ENCODE results near the gene MIPEP. TPM values are rescaled to one million over a fixed set of nuclear protein-coding genes. Genes with fewer than 3 reads are reported as not detected.

MIPEP gene
- total and polyA plus RNA-seq, 4 donors: 3.6 to 9.1 (median 6.5) TPM

GRCh38 chr13:23915308-23915707 is 26.1 kb upstream of the MIPEP start:
- DNase-seq (no peak), ATAC-seq (ENCODE audit: low FRiP score) (no peak)
- WGBS, 2 donors: 95 to 96% methylated on average over 3 of the region's 3 CpGs
- no peaks in the 10 kb centered on the region for H3K4me1 ChIP-seq (ENCODE audit: control insufficient read depth in 1 of 2, insufficient read depth in 2 of 2, low read length in 2 of 2)
- no peaks in the 10 kb centered on the region for H3K36me3 ChIP-seq (ENCODE audit: control insufficient read depth in 1 of 2, insufficient read depth in 2 of 2, low read length in 1 of 2)
- no peaks in the 10 kb centered on the region for H3K27me3 ChIP-seq (ENCODE audit: control insufficient read depth in 1 of 2, insufficient read depth in 2 of 2, low read length in 1 of 2)
- intact Hi-C loops (cut with DNase I): no loop called here
- H3K9me3 ChIP-seq (ENCODE audit: control insufficient read depth, low read length): no peaks in the 10 kb centered on the region
- H3K27ac ChIP-seq (ENCODE audit: low read depth in 1 of 2, low read length in 2 of 2): no peak overlapping the region
- no peak overlapping the region for H3K4me3 ChIP-seq (ENCODE audit: low read length in 2 of 2)

- ATAC-seq (ENCODE audit: low FRiP score) (no peak), DNase-seq (no peak)
- Histone ChIP-seq H3K36me3 (ENCODE audit: control insufficient read depth in 1 of 2, insufficient read depth in 2 of 2, low read length in 1 of 2) (no peaks in the 10 kb centered on the region), H3K9me3 (ENCODE audit: control insufficient read depth, low read length) (no peaks in the 10 kb centered on the region), H3K27ac (ENCODE audit: low read depth in 1 of 2, low read length in 2 of 2) (no peak overlapping the region), H3K27me3 (ENCODE audit: control insufficient read depth in 1 of 2, insufficient read depth in 2 of 2, low read length in 1 of 2) (no peaks in the 10 kb centered on the region), H3K4me1 (ENCODE audit: control insufficient read depth in 1 of 2, insufficient read depth in 2 of 2, low read length in 2 of 2) (no peaks in the 10 kb centered on the region), H3K4me3 (ENCODE audit: low read length in 2 of 2) (no peak overlapping the region)
- intact Hi-C loops (cut with DNase I): no loop called here
- WGBS, 2 donors: 67 to 80% methylated on average over 1 of the region's 1 CpG
Observed at GRCh38 chr13:23912469-23912868, 23.3 kb upstream of the MIPEP start.

GRCh38 chr13:23909606-23910005 is 20.4 kb upstream of the MIPEP start:
- intact Hi-C loops (cut with DNase I): no loop called here

GRCh38 chr13:23905766-23906165 is 16.6 kb upstream of the MIPEP start:
- intact Hi-C loops (cut with DNase I): no loop called here
- H3K27ac ChIP-seq (ENCODE audit: low read depth in 1 of 2, low read length in 2 of 2): no peak overlapping the region
- 93 to 96% methylated on average over 2 of the region's 2 CpGs for WGBS, 2 donors
- DNase-seq (no peak), ATAC-seq (ENCODE audit: low FRiP score) (no peak)
- no peaks in the 10 kb centered on the region for H3K36me3 ChIP-seq (ENCODE audit: control insufficient read depth in 1 of 2, insufficient read depth in 2 of 2, low read length in 1 of 2)
- peaks cover 3% of the 10 kb centered on the region for H3K9me3 ChIP-seq (ENCODE audit: control insufficient read depth, low read length)
- peaks cover 0 to 1% of the 10 kb centered on the region in 2 donors for H3K27me3 ChIP-seq (ENCODE audit: control insufficient read depth in 1 of 2, insufficient read depth in 2 of 2, low read length in 1 of 2)
- no peaks in the 10 kb centered on the region for H3K4me1 ChIP-seq (ENCODE audit: control insufficient read depth in 1 of 2, insufficient read depth in 2 of 2, low read length in 2 of 2)
- H3K4me3 ChIP-seq (ENCODE audit: low read length in 2 of 2): no peak overlapping the region

More at GRCh38 chr13:23909606-23910005, 20.4 kb upstream of the MIPEP start:
- H3K27me3 ChIP-seq (ENCODE audit: control insufficient read depth in 1 of 2, insufficient read depth in 2 of 2, low read length in 1 of 2): peaks cover 0 to 1% of the 10 kb centered on the region in 2 donors
- ATAC-seq (ENCODE audit: low FRiP score): no peak
- no peaks in the 10 kb centered on the region for H3K4me1 ChIP-seq (ENCODE audit: control insufficient read depth in 1 of 2, insufficient read depth in 2 of 2, low read length in 2 of 2)
- no peak for DNase-seq
- H3K27ac ChIP-seq (ENCODE audit: low read depth in 1 of 2, low read length in 2 of 2): no peak overlapping the region
- H3K36me3 ChIP-seq (ENCODE audit: control insufficient read depth in 1 of 2, insufficient read depth in 2 of 2, low read length in 1 of 2): no peaks in the 10 kb centered on the region
- peaks cover 3% of the 10 kb centered on the region for H3K9me3 ChIP-seq (ENCODE audit: control insufficient read depth, low read length)
- no peak overlapping the region for H3K4me3 ChIP-seq (ENCODE audit: low read length in 2 of 2)

GRCh38 chr13:23903906-23904280 is 14.7 kb upstream of the MIPEP start:
- Histone ChIP-seq H3K36me3 (ENCODE audit: control insufficient read depth in 1 of 2, insufficient read depth in 2 of 2, low read length in 1 of 2) (no peaks in the 10 kb centered on the region), H3K4me1 (ENCODE audit: control insufficient read depth in 1 of 2, insufficient read depth in 2 of 2, low read length in 2 of 2) (no peaks in the 10 kb centered on the region), H3K9me3 (ENCODE audit: control insufficient read depth, low read length) (peaks cover 3% of the 10 kb centered on the region), H3K4me3 (ENCODE audit: low read length in 2 of 2) (no peak overlapping the region), H3K27ac (ENCODE audit: low read depth in 1 of 2, low read length in 2 of 2) (no peak overlapping the region), H3K27me3 (ENCODE audit: control insufficient read depth in 1 of 2, insufficient read depth in 2 of 2, low read length in 1 of 2) (peaks cover 0 to 1% of the 10 kb centered on the region in 2 donors)
- 50 to 51% methylated on average over 16 of the region's 16 CpGs for WGBS, 2 donors
- no peak for DNase-seq
- intact Hi-C loops (cut with DNase I): no loop called here
- ATAC-seq (ENCODE audit: low FRiP score): peak; percentile 47

- H3K4me3 ChIP-seq (ENCODE audit: low read length in 2 of 2): no peak overlapping the region
- H3K27ac ChIP-seq (ENCODE audit: low read depth in 1 of 2, low read length in 2 of 2): no peak overlapping the region
- DNase-seq (no peak), ATAC-seq (ENCODE audit: low FRiP score) (peak; percentile 55)
- peaks cover 0 to 1% of the 10 kb centered on the region in 2 donors for H3K27me3 ChIP-seq (ENCODE audit: control insufficient read depth in 1 of 2, insufficient read depth in 2 of 2, low read length in 1 of 2)
- 8 to 13% methylated on average over 46 to 67 of the region's 67 CpGs for WGBS, 2 donors
- H3K4me1 ChIP-seq (ENCODE audit: control insufficient read depth in 1 of 2, insufficient read depth in 2 of 2, low read length in 2 of 2): no peaks in the 10 kb centered on the region
- H3K9me3 ChIP-seq (ENCODE audit: control insufficient read depth, low read length): peaks cover 3% of the 10 kb centered on the region
- intact Hi-C loops (cut with DNase I): no loop called here
- no peaks in the 10 kb centered on the region for H3K36me3 ChIP-seq (ENCODE audit: control insufficient read depth in 1 of 2, insufficient read depth in 2 of 2, low read length in 1 of 2)
Observed at GRCh38 chr13:23902975-23903905, 14.0 kb upstream of the MIPEP start.

- 89 to 92% methylated on average over 4 of the region's 4 CpGs for WGBS, 2 donors
- Histone ChIP-seq H3K27me3 (ENCODE audit: control insufficient read depth in 1 of 2, insufficient read depth in 2 of 2, low read length in 1 of 2) (no peaks in the 10 kb centered on the region), H3K27ac (ENCODE audit: low read depth in 1 of 2, low read length in 2 of 2) (no peak overlapping the region), H3K9me3 (ENCODE audit: control insufficient read depth, low read length) (no peaks in the 10 kb centered on the region), H3K4me3 (ENCODE audit: low read length in 2 of 2) (no peak overlapping the region), H3K36me3 (ENCODE audit: control insufficient read depth in 1 of 2, insufficient read depth in 2 of 2, low read length in 1 of 2) (no peaks in the 10 kb centered on the region), H3K4me1 (ENCODE audit: control insufficient read depth in 1 of 2, insufficient read depth in 2 of 2, low read length in 2 of 2) (no peaks in the 10 kb centered on the region)
- intact Hi-C loops (cut with DNase I): no loop called here
- ATAC-seq (ENCODE audit: low FRiP score) (no peak), DNase-seq (no peak)
Observed at GRCh38 chr13:23901365-23901764, 12.2 kb upstream of the MIPEP start.

GRCh38 chr13:23899555-23899954 is 10.4 kb upstream of the MIPEP start:
- DNase-seq (no peak), ATAC-seq (ENCODE audit: low FRiP score) (no peak)
- Histone ChIP-seq H3K36me3 (ENCODE audit: control insufficient read depth in 1 of 2, insufficient read depth in 2 of 2, low read length in 1 of 2) (no peaks in the 10 kb centered on the region), H3K27me3 (ENCODE audit: control insufficient read depth in 1 of 2, insufficient read depth in 2 of 2, low read length in 1 of 2) (no peaks in the 10 kb centered on the region), H3K4me1 (ENCODE audit: control insufficient read depth in 1 of 2, insufficient read depth in 2 of 2, low read length in 2 of 2) (no peaks in the 10 kb centered on the region), H3K27ac (ENCODE audit: low read depth in 1 of 2, low read length in 2 of 2) (no peak overlapping the region), H3K9me3 (ENCODE audit: control insufficient read depth, low read length) (no peaks in the 10 kb centered on the region), H3K4me3 (ENCODE audit: low read length in 2 of 2) (no peak overlapping the region)
- intact Hi-C loops (cut with DNase I): loop anchor here in 1 of 2 donors (5.0 kb wide), 1 partner anchor 432 kb away; no protein-coding TSS in a partner anchor
- 7 to 13% methylated on average over 4 of the region's 4 CpGs for WGBS, 2 donors

GRCh38 chr13:23898101-23898500 is 8.9 kb upstream of the MIPEP start:
- H3K27me3 ChIP-seq (ENCODE audit: control insufficient read depth in 1 of 2, insufficient read depth in 2 of 2, low read length in 1 of 2): no peaks in the 10 kb centered on the region
- ATAC-seq (ENCODE audit: low FRiP score): no peak
- H3K9me3 ChIP-seq (ENCODE audit: control insufficient read depth, low read length): no peaks in the 10 kb centered on the region
- H3K4me3 ChIP-seq (ENCODE audit: low read length in 2 of 2): no peak overlapping the region
- H3K27ac ChIP-seq (ENCODE audit: low read depth in 1 of 2, low read length in 2 of 2): no peak overlapping the region
- 79 to 84% methylated on average over 8 of the region's 8 CpGs for WGBS, 2 donors
- no peaks in the 10 kb centered on the region for H3K36me3 ChIP-seq (ENCODE audit: control insufficient read depth in 1 of 2, insufficient read depth in 2 of 2, low read length in 1 of 2)
- no peak for DNase-seq
- H3K4me1 ChIP-seq (ENCODE audit: control insufficient read depth in 1 of 2, insufficient read depth in 2 of 2, low read length in 2 of 2): no peaks in the 10 kb centered on the region
- intact Hi-C loops (cut with DNase I): loop anchor here in 1 of 2 donors (5.0 kb wide), 1 partner anchor 431 kb away; no protein-coding TSS in a partner anchor
